Measurements from ENCODE around the gene TMEM248. TPM values are rescaled to one million over a fixed set of nuclear protein-coding genes. Genes with fewer than 3 reads are reported as not detected.
"Not testable (repeated sequence)": the region's sequence is repeated elsewhere in the genome, so short reads cannot be mapped to it uniquely, and the experiment has no call there.

Gene TMEM248, protein sequence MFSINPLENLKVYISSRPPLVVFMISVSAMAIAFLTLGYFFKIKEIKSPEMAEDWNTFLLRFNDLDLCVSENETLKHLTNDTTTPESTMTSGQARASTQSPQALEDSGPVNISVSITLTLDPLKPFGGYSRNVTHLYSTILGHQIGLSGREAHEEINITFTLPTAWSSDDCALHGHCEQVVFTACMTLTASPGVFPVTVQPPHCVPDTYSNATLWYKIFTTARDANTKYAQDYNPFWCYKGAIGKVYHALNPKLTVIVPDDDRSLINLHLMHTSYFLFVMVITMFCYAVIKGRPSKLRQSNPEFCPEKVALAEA
- 97.5 and 126 TPM in 2 replicates for total RNA-seq (2014; rRNA removed; shearing (Covaris generic); ENCODE audit: low replicate concordance)

- peak within 1 kb of the TSS; percentile 21; the same call in 1 of the 2 replicates for H2AFZ ChIP-seq (ENCODE audit: low read length)
- peaks cover 53% of the 10 kb centered on the region for H3K79me2 ChIP-seq (ENCODE audit: low read length)
Observed at GRCh38 chr7:66920769-66921395, at the start of gene TMEM248. TSS of gene TMEM248 (plus strand) at chr7:66921225. CDS start at chr7:66941866, 20,641 bp downstream.

DNA sequence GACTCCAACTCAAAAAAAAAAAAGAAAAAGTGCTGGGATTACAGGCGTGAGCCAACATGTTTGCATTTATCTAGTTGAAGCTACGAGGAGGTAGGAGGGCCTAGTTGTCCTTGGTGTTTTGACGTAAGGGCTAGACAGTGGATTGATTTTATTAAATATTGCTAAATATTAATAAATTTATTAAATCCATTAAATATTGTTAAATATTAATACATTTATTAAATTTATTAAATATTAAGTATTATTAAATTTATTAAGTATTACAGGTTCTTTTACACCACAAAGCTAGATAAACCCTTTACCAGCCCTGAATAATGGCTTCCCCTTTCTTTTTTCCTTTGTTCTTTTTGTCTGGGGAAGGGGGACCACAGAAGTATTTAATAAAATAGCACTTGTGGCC, 47.5 kb upstream of the TMEM248 start:
- H3K9ac ChIP-seq (ENCODE audit: low read length) = no peak overlapping the region
- H2AFZ ChIP-seq (ENCODE audit: low read length) = no peak overlapping the region
- H3K4me2 ChIP-seq (ENCODE audit: low read depth, low read length, poor library complexity, severe bottlenecking) = no peak overlapping the region
- DNase-seq = no peak
- no peaks in the 10 kb centered on the region for H3K36me3 ChIP-seq (ENCODE audit: insufficient read depth, low read length)
- no peaks in the 10 kb centered on the region for H3K79me2 ChIP-seq (ENCODE audit: low read length)
- H3K4me3 ChIP-seq (ENCODE audit: low read length) = no peak overlapping the region
- no peaks in the 10 kb centered on the region for H4K20me1 ChIP-seq (ENCODE audit: insufficient read depth, low read depth, low read length)
- no peaks in the 10 kb centered on the region for H3K9me2 ChIP-seq (replicated peaks; ENCODE audit: insufficient read depth, low read length)
- no peaks in the 10 kb centered on the region for H3K9me3 ChIP-seq (ENCODE audit: low read length)
- H3K27me3 ChIP-seq (ENCODE audit: low read length) = no peaks in the 10 kb centered on the region
- H3K27ac ChIP-seq (ENCODE audit: low read length) = no peak overlapping the region
- H3K4me1 ChIP-seq (ENCODE audit: low read length) = peaks cover 6% of the 10 kb centered on the region

More at GRCh38 chr7:66920769-66921395, at the start of gene TMEM248:
- peak within 1 kb of the TSS; percentile 100 for H3K4me3 ChIP-seq (ENCODE audit: low read length)
- peaks cover 11% of the 10 kb centered on the region for H4K20me1 ChIP-seq (ENCODE audit: insufficient read depth, low read depth, low read length)
- H3K9me2 ChIP-seq (replicated peaks; ENCODE audit: insufficient read depth, low read length) = no peaks in the 10 kb centered on the region
- H3K4me1 ChIP-seq (ENCODE audit: low read length) = peaks cover 20% of the 10 kb centered on the region
- peak; percentile 98 for DNase-seq
- peak within 1 kb of the TSS; percentile 100 for H3K9ac ChIP-seq (ENCODE audit: low read length)
- H3K27ac ChIP-seq (ENCODE audit: low read length) = peak within 1 kb of the TSS; percentile 85
- H3K4me2 ChIP-seq (ENCODE audit: low read depth, low read length, poor library complexity, severe bottlenecking) = peak within 1 kb of the TSS; percentile 71
- H3K9me3 ChIP-seq (ENCODE audit: low read length) = no peaks in the 10 kb centered on the region
- no peaks in the 10 kb centered on the region for H3K27me3 ChIP-seq (ENCODE audit: low read length)
- peaks cover 9% of the 10 kb centered on the region; the same call in 1 of the 2 replicates for H3K36me3 ChIP-seq (ENCODE audit: insufficient read depth, low read length)

DNA sequence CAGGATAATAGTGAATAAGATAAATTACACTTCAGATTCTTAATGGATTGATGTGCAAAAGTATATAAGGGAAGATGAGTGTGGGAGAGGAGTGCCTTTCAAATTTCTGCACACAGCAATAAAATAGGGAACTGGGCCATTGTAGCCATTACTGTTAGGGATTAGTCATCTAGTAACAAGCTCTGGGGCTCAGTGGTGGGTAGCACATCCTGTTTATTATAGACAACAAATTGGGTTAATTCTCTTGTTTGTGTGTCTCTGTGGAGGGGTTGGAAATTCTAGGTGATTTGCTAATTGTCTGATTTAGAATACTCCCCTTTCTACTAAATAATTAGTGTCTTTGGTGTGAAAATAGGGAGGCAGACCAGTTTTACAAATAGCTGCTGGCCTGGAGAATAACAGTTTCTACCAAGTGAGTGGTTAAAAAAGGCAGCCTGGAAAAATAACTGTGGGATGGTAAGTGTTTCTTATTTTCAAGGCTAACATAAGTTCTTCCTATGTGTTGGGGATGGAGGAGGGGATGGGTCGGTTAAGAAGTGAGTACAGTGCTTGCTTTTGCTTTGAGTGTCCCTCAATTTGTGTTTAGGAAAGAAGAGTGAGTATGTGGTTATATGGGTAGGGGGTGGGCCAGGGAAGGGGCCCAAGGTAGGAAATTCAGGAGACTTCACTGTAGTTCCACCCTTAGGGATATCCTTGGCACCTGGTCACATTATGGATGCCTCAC, 43.3 kb upstream of the TMEM248 start:
- Histone ChIP-seq H3K27ac (ENCODE audit: low read length) (no peak overlapping the region), H4K20me1 (ENCODE audit: insufficient read depth, low read depth, low read length) (no peaks in the 10 kb centered on the region), H3K27me3 (ENCODE audit: low read length) (no peaks in the 10 kb centered on the region), H3K4me3 (ENCODE audit: low read length) (no peak overlapping the region), H3K9ac (ENCODE audit: low read length) (no peak overlapping the region), H3K79me2 (ENCODE audit: low read length) (no peaks in the 10 kb centered on the region), H2AFZ (ENCODE audit: low read length) (no peak overlapping the region), H3K4me2 (ENCODE audit: low read depth, low read length, poor library complexity, severe bottlenecking) (no peak overlapping the region), H3K36me3 (ENCODE audit: insufficient read depth, low read length) (no peaks in the 10 kb centered on the region), H3K9me3 (ENCODE audit: low read length) (no peaks in the 10 kb centered on the region), H3K9me2 (replicated peaks; ENCODE audit: insufficient read depth, low read length) (no peaks in the 10 kb centered on the region), H3K4me1 (ENCODE audit: low read length) (no peaks in the 10 kb centered on the region)
- no peak for DNase-seq

- H3K79me2 ChIP-seq (ENCODE audit: low read length); DNase-seq; H3K27me3 ChIP-seq (ENCODE audit: low read length); H3K27ac ChIP-seq (ENCODE audit: low read length); H4K20me1 ChIP-seq (ENCODE audit: insufficient read depth, low read depth, low read length); H3K4me3 ChIP-seq (ENCODE audit: low read length); H2AFZ ChIP-seq (ENCODE audit: low read length); H3K9me2 ChIP-seq (replicated peaks; ENCODE audit: insufficient read depth, low read length); H3K4me2 ChIP-seq (ENCODE audit: low read depth, low read length, poor library complexity, severe bottlenecking); H3K4me1 ChIP-seq (ENCODE audit: low read length); H3K9ac ChIP-seq (ENCODE audit: low read length); H3K9me3 ChIP-seq (ENCODE audit: low read length); H3K36me3 ChIP-seq (ENCODE audit: insufficient read depth, low read length): not testable (repeated sequence)
Observed at GRCh38 chr7:66878301-66878685, 42.7 kb upstream of the TMEM248 start.

GRCh38 chr7:66880053-66880452, 41.0 kb upstream of the TMEM248 start:
- Histone ChIP-seq H3K4me3 (ENCODE audit: low read length) (no peak overlapping the region), H3K27me3 (ENCODE audit: low read length) (no peaks in the 10 kb centered on the region), H2AFZ (ENCODE audit: low read length) (no peak overlapping the region), H3K9me3 (ENCODE audit: low read length) (no peaks in the 10 kb centered on the region), H3K9ac (ENCODE audit: low read length) (no peak overlapping the region), H3K27ac (ENCODE audit: low read length) (no peak overlapping the region), H3K9me2 (replicated peaks; ENCODE audit: insufficient read depth, low read length) (no peaks in the 10 kb centered on the region), H3K79me2 (ENCODE audit: low read length) (no peaks in the 10 kb centered on the region), H3K36me3 (ENCODE audit: insufficient read depth, low read length) (no peaks in the 10 kb centered on the region), H3K4me1 (ENCODE audit: low read length) (no peaks in the 10 kb centered on the region), H3K4me2 (ENCODE audit: low read depth, low read length, poor library complexity, severe bottlenecking) (no peak overlapping the region), H4K20me1 (ENCODE audit: insufficient read depth, low read depth, low read length) (no peaks in the 10 kb centered on the region)
- DNase-seq = no peak

DNA sequence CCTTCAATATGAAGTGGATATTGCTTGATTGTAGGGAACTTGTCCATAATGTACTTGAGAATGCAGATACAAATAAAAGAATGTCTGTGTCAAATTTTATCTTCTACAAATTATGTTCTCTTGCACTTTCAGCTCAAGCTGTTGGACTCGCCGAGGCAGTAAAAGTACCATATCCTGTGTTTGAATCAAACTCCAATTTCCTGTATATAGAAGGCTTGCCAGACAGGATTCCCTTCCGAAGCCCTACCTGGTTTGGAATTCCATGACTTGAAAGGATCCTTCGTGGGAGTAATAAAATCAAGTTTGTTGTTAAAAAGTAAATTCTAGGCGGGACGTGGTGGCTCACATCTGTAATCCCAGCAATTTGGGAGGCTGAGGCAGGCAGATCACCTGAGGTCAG, 40.4 kb upstream of the TMEM248 start:
- H3K27ac ChIP-seq (ENCODE audit: low read length); H2AFZ ChIP-seq (ENCODE audit: low read length); H4K20me1 ChIP-seq (ENCODE audit: insufficient read depth, low read depth, low read length); H3K4me3 ChIP-seq (ENCODE audit: low read length); H3K9me2 ChIP-seq (replicated peaks; ENCODE audit: insufficient read depth, low read length); H3K9ac ChIP-seq (ENCODE audit: low read length); H3K9me3 ChIP-seq (ENCODE audit: low read length); H3K27me3 ChIP-seq (ENCODE audit: low read length); H3K79me2 ChIP-seq (ENCODE audit: low read length); H3K4me1 ChIP-seq (ENCODE audit: low read length); H3K36me3 ChIP-seq (ENCODE audit: insufficient read depth, low read length); DNase-seq; H3K4me2 ChIP-seq (ENCODE audit: low read depth, low read length, poor library complexity, severe bottlenecking): not testable (repeated sequence)

GRCh38 chr7:66883716-66884115, 37.3 kb upstream of the TMEM248 start:
- Histone ChIP-seq H3K4me2 (ENCODE audit: low read depth, low read length, poor library complexity, severe bottlenecking) (no peak overlapping the region), H3K27me3 (ENCODE audit: low read length) (no peaks in the 10 kb centered on the region), H3K9me3 (ENCODE audit: low read length) (no peaks in the 10 kb centered on the region), H3K79me2 (ENCODE audit: low read length) (no peaks in the 10 kb centered on the region), H3K4me1 (ENCODE audit: low read length) (peaks cover 16% of the 10 kb centered on the region), H3K36me3 (ENCODE audit: insufficient read depth, low read length) (no peaks in the 10 kb centered on the region), H3K9me2 (replicated peaks; ENCODE audit: insufficient read depth, low read length) (no peaks in the 10 kb centered on the region), H4K20me1 (ENCODE audit: insufficient read depth, low read depth, low read length) (no peaks in the 10 kb centered on the region), H3K27ac (ENCODE audit: low read length) (no peak overlapping the region), H3K4me3 (ENCODE audit: low read length) (no peak overlapping the region), H2AFZ (ENCODE audit: low read length) (no peak overlapping the region), H3K9ac (ENCODE audit: low read length) (no peak overlapping the region)
- no peak for DNase-seq

GRCh38 chr7:66884556-66884955, 36.5 kb upstream of the TMEM248 start:
- H3K9me3 ChIP-seq (ENCODE audit: low read length); H4K20me1 ChIP-seq (ENCODE audit: insufficient read depth, low read depth, low read length); H3K4me2 ChIP-seq (ENCODE audit: low read depth, low read length, poor library complexity, severe bottlenecking); H3K27me3 ChIP-seq (ENCODE audit: low read length); H3K4me3 ChIP-seq (ENCODE audit: low read length); H3K9me2 ChIP-seq (replicated peaks; ENCODE audit: insufficient read depth, low read length); H3K9ac ChIP-seq (ENCODE audit: low read length); H3K36me3 ChIP-seq (ENCODE audit: insufficient read depth, low read length); DNase-seq; H2AFZ ChIP-seq (ENCODE audit: low read length); H3K27ac ChIP-seq (ENCODE audit: low read length); H3K79me2 ChIP-seq (ENCODE audit: low read length): not testable (repeated sequence)
- peaks cover 16% of the 10 kb centered on the region for H3K4me1 ChIP-seq (ENCODE audit: low read length)
